OCI-M2 (cell line): Measurements from ENCODE around the gene PNMA6E.
"Not testable (repeated sequence)": the region's sequence is repeated elsewhere in the genome, so short reads cannot be mapped to it uniquely, and the experiment has no call there.

Experiments used
- DNase-seq: peaks from one replicate; lab custom pipeline; 2025; ENCODE audit not compliant: unreplicated experiment; lab: John Stamatoyannopoulos, UW

PNMA6E gene

DNA sequence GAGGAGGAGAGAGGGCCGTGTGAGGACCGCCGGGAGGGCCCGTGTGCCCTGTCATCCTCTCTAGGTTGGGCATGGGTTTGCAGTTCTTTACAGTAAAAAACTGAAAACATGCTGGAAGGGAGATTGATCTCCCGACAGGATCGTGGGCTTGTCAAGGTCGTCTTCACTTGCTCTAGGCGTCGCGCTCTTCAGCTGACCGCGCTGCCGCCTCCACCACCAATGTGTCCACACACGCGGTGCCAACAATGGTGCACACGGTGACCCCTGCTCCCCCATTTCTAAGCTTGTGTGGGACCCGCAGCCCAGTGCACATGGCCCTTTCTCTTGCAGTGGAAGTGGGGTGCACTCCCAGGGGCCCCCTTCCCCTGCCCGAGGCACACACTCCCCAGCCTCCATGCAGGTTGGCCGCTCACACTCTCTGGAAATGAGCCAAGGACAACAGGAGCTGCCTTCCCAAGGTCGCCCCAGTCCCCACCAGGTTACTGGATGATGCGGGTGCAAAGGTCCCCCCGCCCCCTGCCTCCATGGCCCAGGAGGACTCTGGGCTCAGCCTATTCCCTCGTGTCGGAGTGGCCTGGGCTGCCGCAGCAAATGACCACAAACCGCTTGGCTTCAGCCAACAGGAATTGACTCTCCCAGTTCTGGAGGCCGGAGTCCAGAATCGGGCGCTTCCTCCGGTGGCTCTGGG lies 8.4 kb upstream of the PNMA6E start:
- DNase-seq = no peak

DNA sequence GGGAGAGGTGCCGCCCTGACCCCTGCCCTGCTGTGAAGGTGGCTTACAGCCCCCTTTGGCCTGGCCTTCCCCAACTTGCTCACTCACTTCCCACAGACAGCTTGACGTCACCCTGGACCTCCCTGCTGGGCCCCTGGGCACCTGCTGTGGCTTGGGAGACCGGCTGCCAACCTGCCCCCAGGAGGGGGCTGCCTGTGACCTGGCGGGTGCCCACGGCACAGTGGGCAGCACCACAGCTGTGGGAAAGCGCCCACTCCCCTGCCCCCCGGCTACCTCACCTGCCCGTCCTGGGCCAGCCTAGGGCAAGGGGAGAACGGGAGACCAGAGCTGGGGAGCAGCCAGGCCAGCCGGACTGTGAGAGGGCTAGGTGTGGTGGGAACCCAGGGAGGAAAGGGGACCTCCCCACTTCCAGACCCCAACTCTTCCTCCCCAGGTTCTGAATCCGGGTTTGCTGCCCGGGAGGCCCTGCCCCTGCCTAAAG lies 7.8 kb upstream of the PNMA6E start:
- DNase-seq = no peak

- no peak for DNase-seq
Measured at GRCh38 chrX:153408221-153408721, 7.1 kb upstream of the PNMA6E start.

- no peak for DNase-seq
Measured at GRCh38 chrX:153407736-153408135, 6.6 kb upstream of the PNMA6E start.

- DNase-seq = no peak
Measured at GRCh38 chrX:153406903-153407302, 5.8 kb upstream of the PNMA6E start.

GRCh38 chrX:153406011-153406410 lies 4.9 kb upstream of the PNMA6E start:
- no peak for DNase-seq

DNA sequence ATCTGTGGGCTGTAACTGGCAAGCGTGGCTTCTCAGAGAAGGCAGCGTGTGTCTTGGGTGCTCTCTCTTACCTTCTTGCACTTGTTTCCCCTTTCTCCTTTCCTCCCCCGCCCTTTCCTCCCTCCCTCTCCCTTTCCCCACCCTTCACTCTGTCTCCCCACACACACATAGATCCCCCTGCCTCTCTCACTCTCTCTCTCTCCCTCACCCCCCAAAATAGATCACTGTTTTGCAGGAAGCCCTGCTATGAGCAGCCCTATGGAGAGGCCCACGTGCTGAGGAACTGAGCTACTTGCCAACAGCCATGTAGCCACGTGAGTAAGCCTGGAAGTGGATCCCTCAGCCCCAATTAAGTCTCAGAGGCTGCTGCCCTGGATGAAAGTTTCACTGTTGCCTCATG lies 4.3 kb upstream of the PNMA6E start:
- no peak for DNase-seq

DNA sequence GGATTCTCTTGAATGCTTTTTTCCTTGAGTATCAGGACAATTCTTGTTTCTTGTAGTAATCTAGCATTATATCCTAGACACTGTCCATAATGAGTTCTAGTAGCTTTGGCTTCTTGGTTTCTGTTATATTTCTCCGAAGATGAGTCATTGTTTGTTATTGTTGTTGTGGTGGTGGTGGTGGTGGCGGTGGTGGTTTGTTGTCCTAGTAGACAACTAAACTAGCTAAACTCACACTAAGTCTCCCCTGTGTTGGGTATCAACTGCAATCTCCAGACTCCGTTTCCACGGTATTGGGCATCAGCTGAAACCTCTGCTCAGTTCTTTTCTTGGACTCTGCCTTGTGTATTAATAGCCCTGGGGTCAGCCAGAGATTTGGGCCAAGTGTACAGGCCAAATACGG lies 3.2 kb upstream of the PNMA6E start:
- not testable (repeated sequence) for DNase-seq

GRCh38 chrX:153400146-153401132 lies 711 bp downstream of the PNMA6E start:
- DNase-seq = no peak

- DNase-seq = no peak
Measured at GRCh38 chrX:153398275-153398960, 2.7 kb downstream of the PNMA6E start.

- DNase-seq = no peak
Measured at GRCh38 chrX:153397256-153397960, 3.7 kb downstream of the PNMA6E start.

- no peak for DNase-seq
Measured at GRCh38 chrX:153396320-153397195, 4.6 kb downstream of the PNMA6E start.

DNA sequence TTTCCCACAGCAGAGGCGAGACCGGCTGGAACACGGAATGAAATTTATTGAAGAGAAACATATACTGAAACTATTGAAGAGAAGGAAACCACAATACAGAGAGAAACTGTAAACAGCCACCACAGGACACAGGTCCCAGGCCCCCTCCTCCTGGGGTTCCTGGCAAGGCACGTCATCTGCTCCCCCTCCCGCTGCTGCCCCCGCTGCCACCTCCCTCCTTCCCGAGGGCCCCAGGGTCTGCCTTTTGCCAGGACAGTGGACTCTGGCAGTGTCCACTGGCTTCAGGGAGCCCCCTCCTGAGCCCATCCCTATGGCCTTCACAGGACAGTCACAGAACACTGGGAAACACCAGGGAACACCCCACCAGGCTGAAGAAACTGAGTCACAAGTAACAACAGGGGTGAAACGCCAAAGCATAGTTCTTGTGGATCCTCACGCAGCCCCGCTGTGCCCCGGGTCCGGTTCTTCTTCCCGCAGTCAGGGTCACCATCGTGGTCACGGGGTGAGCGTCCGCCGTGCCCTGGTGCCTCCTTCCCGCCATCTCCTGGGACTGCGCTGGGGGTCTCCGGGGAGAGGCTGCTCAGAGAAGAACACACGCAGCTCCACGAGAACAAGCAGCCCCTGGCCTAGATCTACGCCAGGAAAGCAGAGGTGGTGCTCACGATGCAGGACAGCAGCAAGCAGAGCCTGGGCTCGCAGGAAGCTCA lies 5.4 kb downstream of the PNMA6E start:
- DNase-seq = no peak

DNA sequence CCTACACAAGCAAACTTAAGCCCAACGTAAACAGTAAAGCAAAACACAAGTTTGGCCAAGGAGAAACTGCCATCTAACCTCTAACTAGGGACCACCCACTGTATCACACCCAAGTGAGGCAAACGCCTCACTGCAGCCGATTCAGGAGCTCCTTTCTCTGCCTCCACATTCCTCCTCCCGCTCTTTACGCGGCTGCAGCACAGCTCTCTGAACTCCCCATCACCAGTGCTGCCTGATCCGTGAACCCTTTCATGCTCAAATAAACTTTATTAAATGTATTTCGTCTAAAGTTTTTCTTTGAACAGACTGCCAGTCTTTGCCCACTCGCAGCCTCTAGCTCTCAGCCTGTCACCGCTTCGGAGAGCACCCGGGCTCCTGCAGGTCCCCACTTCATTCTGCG lies 6.5 kb downstream of the PNMA6E start:
- DNase-seq = no peak

DNA sequence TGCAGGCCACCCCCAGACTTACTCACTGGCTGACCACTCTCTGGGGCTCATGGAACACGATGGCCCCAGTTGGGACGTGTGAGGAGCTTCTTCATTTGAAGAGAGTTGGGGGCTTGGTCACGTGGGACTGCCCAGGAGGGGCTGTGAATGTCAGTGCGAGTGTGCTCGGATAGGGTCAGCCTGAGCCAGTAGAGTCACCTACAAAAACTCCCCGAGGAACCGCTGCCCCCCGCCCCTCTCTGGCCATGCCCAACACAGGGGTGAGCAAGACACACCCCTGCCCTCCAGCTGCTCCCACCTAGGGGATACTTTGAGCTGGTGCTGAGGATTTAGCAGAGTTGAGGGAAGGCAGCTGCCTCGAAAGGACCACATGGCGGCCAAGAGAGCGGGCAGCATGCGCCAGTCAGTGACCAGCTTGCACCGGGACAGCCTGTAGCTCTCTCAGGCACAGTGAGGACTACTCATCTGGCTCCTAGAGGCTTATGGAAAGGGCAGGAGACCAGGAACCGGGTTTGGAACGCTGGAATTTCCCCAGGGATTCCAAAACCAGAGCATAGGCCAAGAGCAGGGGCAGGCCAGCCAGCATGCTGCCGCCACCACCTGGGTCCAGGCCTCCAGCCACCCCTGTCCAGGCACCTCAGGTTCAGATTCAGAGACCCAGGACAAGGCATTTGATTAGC lies 8.4 kb downstream of the PNMA6E start:
- DNase-seq = no peak

DNA sequence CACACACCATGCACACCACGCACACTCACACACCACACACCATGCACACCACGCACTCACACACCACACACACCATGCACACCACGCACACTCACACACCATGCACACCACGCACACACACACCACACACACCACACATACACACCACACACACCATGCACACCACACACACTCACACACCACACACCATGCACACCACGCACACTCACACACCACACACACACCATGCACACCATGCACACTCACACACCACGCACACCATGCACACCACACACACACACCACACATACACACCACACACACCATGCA lies 11.7 kb downstream of the PNMA6E start:
- DNase-seq = not testable (repeated sequence)

- DNase-seq = no peak
Measured at GRCh38 chrX:153388722-153389459, 12.3 kb downstream of the PNMA6E start.
